SK-N-SH (cell line): Measurements from ENCODE around the gene TGFA. TPM values are rescaled to one million over a fixed set of nuclear protein-coding genes. Genes with fewer than 3 reads are reported as not detected.

Source experiments
- CTCF ChIA-PET: fragments of 300-600, 350-600 bp; formaldehyde crosslinking; extraction: SDS; loops from one replicate; lab custom pipeline; 2021; lab: Yijun Ruan, JAX
- POLR2A ChIA-PET: fragments of 350-600 bp; sonication (Branson Sonifier 250); formaldehyde crosslinking; extraction: SDS; loops from one replicate; lab custom pipeline; 2020; ENCODE audit warnings: antibody characterized with exemption, inconsistent platforms; lab: Yijun Ruan, JAX
- DNase-seq: peaks from one replicate; pipeline ENCODE4 v3.0.0; 2012
- H2AFZ ChIP-seq: fragments of 200-600 bp; sonication (generic); 2 replicates; pipeline ENCODE4 v1.8.1; 2016; ENCODE audit warnings: antibody characterized with exemption, mild to moderate bottlenecking, low read depth
- H3F3A ChIP-seq: fragments of 200-600 bp; sonication (generic); replicated peaks from 2 replicates; pipeline ENCODE3; 2016; ENCODE audit warnings: antibody characterized with exemption, mild to moderate bottlenecking; ENCODE audit not compliant: insufficient read depth
- H3K27ac ChIP-seq, 2 experiments: fragments of 200-500 bp in 1 of 2; fragments of 200-600 bp in 1 of 2; sonication (Bioruptor generic) in 1 of 2; sonication (generic), shearing (Covaris generic) in 1 of 2; 2 replicates each; pipeline versions ENCODE4 v1.5.1 to v1.6.1; 2014 to 2016; ENCODE audit warnings: low read depth in 2 of 2, inconsistent platforms in 1 of 2, low read length in 1 of 2, mild to moderate bottlenecking in 1 of 2, mixed read lengths in 1 of 2
- H3K27me3 ChIP-seq: fragments of 200-600 bp; sonication (generic), shearing (Covaris generic); 2 replicates; pipeline ENCODE4 v1.6.1; 2016; ENCODE audit warnings: mixed run types; ENCODE audit not compliant: insufficient read depth
- H3K36me3 ChIP-seq, 2 experiments: fragments of 200-500 bp in 1 of 2; fragments of 200-600 bp in 1 of 2; sonication (Bioruptor generic) in 1 of 2; sonication (generic) in 1 of 2; replicated peaks in 1 of 2; 2 replicates each; pipeline versions ENCODE3 to v1.5.1; 2014 to 2016; ENCODE audit warnings: low read length in 1 of 2, mild to moderate bottlenecking in 1 of 2; ENCODE audit not compliant: insufficient read depth in 2 of 2, control insufficient read depth in 1 of 2
- H3K4me1 ChIP-seq, 2 experiments: fragments of 200-500 bp in 1 of 2; fragments of 200-600 bp in 1 of 2; sonication (Bioruptor generic) in 1 of 2; sonication (generic), shearing (Covaris generic) in 1 of 2; 2 replicates each; pipeline versions ENCODE4 v1.5.1 to v1.6.1; 2014 to 2016; ENCODE audit warnings: low read depth in 1 of 2, low read length in 1 of 2, mixed run types in 1 of 2; ENCODE audit not compliant: insufficient read depth in 2 of 2, control insufficient read depth in 1 of 2
- H3K4me2 ChIP-seq: fragments of 200-600 bp; sonication (generic), shearing (Covaris generic); 2 replicates; pipeline ENCODE4 v1.6.1; 2017; ENCODE audit warnings: mixed run types
- H3K4me3 ChIP-seq, 2 experiments: fragments of 200-500 bp in 1 of 2; fragments of 200-600 bp in 1 of 2; sonication (Bioruptor generic) in 1 of 2; sonication (generic), shearing (Covaris generic) in 1 of 2; 2 replicates each; pipeline versions ENCODE4 v1.5.1 to v1.8.1; 2014 to 2016; ENCODE audit warnings: low read depth in 2 of 2, inconsistent platforms in 1 of 2, low read length in 1 of 2, mild to moderate bottlenecking in 1 of 2, mixed read lengths in 1 of 2, moderate library complexity in 1 of 2
- H3K79me2 ChIP-seq: fragments of 200-600 bp; sonication (generic); 2 replicates; pipeline ENCODE4 v1.8.1; 2017; ENCODE audit warnings: mild to moderate bottlenecking; ENCODE audit not compliant: insufficient read depth
- H3K9ac ChIP-seq: fragments of 200-600 bp; sonication (generic); 2 replicates; pipeline ENCODE4 v1.6.1; 2017; ENCODE audit warnings: mixed run types
- H3K9me2 ChIP-seq: fragments of 200-600 bp; sonication (generic); 2 replicates; pipeline ENCODE4 v1.6.1; 2017; ENCODE audit warnings: mixed run types
- H3K9me3 ChIP-seq: fragments of 200-600 bp; sonication (generic); 2 replicates; pipeline ENCODE4 v1.6.1; 2017; ENCODE audit warnings: mixed run types, mild to moderate bottlenecking, moderate library complexity
- H4K20me1 ChIP-seq: fragments of 200-600 bp; sonication (generic); 2 replicates; pipeline ENCODE4 v1.6.1; 2017; ENCODE audit warnings: mild to moderate bottlenecking, mixed run types; ENCODE audit not compliant: insufficient read depth
- ELF1 ChIP-seq: IDR thresholded peaks from 2 replicates; pipeline ENCODE4 v1.4.0; 2012
- EP300 ChIP-seq, 2 experiments: IDR thresholded peaks; 2 replicates each; pipeline versions ENCODE4 v1.4.0 to v1.6.1; 2012; ENCODE audit warnings: borderline replicate concordance in 1 of 2, low read depth in 1 of 2, low read length in 1 of 2
- EZH2phosphoT487 ChIP-seq: fragments of 200-600 bp; sonication (generic); IDR thresholded peaks from 2 replicates; pipeline ENCODE4 v1.6.1; 2017; ENCODE audit warnings: low read depth, mixed run types, mild to moderate bottlenecking, antibody characterized with exemption, moderate library complexity, borderline replicate concordance
- FOSL2 ChIP-seq: IDR thresholded peaks from 2 replicates; pipeline ENCODE4 v1.4.0; 2012; ENCODE audit warnings: low read depth, mild to moderate bottlenecking, moderate library complexity, borderline replicate concordance
- FOXJ3 ChIP-seq: sonication (generic); formaldehyde crosslinking; IDR thresholded peaks from 2 replicates; pipeline ENCODE4 v1.5.1; 2020; ENCODE audit warnings: mild to moderate bottlenecking, missing genetic modification reagents
- FOXM1 ChIP-seq: IDR thresholded peaks from 2 replicates; pipeline ENCODE4 v1.4.0; 2012; ENCODE audit warnings: low read depth, mild to moderate bottlenecking
- GABPA ChIP-seq: IDR thresholded peaks from 2 replicates; pipeline ENCODE4 v1.4.0; 2012; ENCODE audit warnings: low read depth, mild to moderate bottlenecking
- GATA2 ChIP-seq: sonication (generic); formaldehyde crosslinking; IDR thresholded peaks from 2 replicates; pipeline ENCODE4 v1.5.0; 2020; ENCODE audit warnings: mild to moderate bottlenecking, missing genetic modification reagents
- IRF3 ChIP-seq: fragments of 150-350 bp; IDR thresholded peaks from 2 replicates; pipeline ENCODE4 v1.6.1; 2016; ENCODE audit warnings: mild to moderate bottlenecking, low read depth, low read length
- NRF1 ChIP-seq: IDR thresholded peaks from 2 replicates; pipeline ENCODE4 v1.6.1; 2012; ENCODE audit warnings: low read depth, mild to moderate bottlenecking, low read length
- RFX5 ChIP-seq: IDR thresholded peaks from 2 replicates; pipeline ENCODE4 v1.6.1; 2012; ENCODE audit warnings: mild to moderate bottlenecking, improper control_type of control experiment, low read length
- RXRA ChIP-seq: IDR thresholded peaks from 2 replicates; pipeline ENCODE4 v1.4.0; 2012; ENCODE audit warnings: low read depth, mild to moderate bottlenecking, borderline replicate concordance
- SIN3A ChIP-seq: IDR thresholded peaks from 2 replicates; pipeline ENCODE4 v1.6.1; 2012; ENCODE audit warnings: low read depth, mild to moderate bottlenecking, low read length, moderate library complexity, borderline replicate concordance
- SMC3 ChIP-seq: IDR thresholded peaks from 2 replicates; pipeline ENCODE4 v1.6.1; 2012; ENCODE audit warnings: low read depth, low read length, improper control_type of control experiment
- TAF1 ChIP-seq: IDR thresholded peaks from 2 replicates; pipeline ENCODE4 v1.6.1; 2012; ENCODE audit warnings: low read depth, mild to moderate bottlenecking, low read length, moderate library complexity, borderline replicate concordance
- USF1 ChIP-seq: IDR thresholded peaks from 2 replicates; pipeline ENCODE4 v1.4.0; 2012; ENCODE audit warnings: low read depth, borderline replicate concordance
- USF2 ChIP-seq: fragments of 150-350 bp; IDR thresholded peaks from 2 replicates; pipeline ENCODE4 v1.6.1; 2017; ENCODE audit warnings: antibody characterized with exemption, low read length, low read depth, borderline replicate concordance
- ZBTB33 ChIP-seq: IDR thresholded peaks from 2 replicates; pipeline ENCODE4 v1.4.0; 2012; ENCODE audit warnings: low read depth, borderline replicate concordance
- WGBS: methylation state at CpG from one replicate; pipeline ENCODE4 v1.1.6; 2017; ENCODE audit warnings: low lambda C conversion rate; 5-methylcytosine and 5-hydroxymethylcytosine counted together
- polyA plus RNA-seq, 3 experiments: library from polyadenylated mRNA; depleted of rRNA; stranded (reverse); fragments of >200 nt; gene quantifications; 2 replicates each; pipeline ENCODE4 v1.2.3, GENCODE V29; 2012
- TF ChIP-seq, protein P1 (sequence below): IDR thresholded peaks from 2 replicates; pipeline ENCODE4 v1.6.1; 2012; ENCODE audit warnings: mild to moderate bottlenecking, low read depth, low read length, moderate library complexity

The TGFA gene
- polyA plus RNA-seq, 1 of the 3 experiments (the other 2 are of a cell fraction) = not detected

DNA sequence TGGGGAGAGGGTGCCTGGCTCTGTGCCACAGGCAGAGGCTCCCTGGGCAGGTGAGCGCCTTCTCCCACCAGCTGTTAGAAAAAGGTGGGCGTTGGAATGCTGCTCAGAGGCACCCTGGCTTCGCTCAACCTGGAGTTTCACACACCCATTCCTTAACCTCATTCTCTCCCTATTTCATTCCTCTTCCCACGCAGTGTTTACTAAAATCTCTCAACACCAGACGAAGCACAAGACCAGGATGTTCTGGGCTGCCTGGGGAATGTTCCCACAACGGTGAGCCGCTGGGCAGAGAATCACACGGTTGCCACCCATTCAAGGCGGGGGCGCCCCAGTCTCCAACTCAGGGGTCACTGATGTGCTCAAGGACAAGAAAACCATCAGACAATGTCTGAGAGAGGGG is 64.5 kb downstream of the TGFA start:
- no peak overlapping the region for H3K27ac ChIP-seq
- H3K4me1 ChIP-seq = peaks cover 0 to 3% of the 10 kb centered on the region in 2 experiments; a peak in 2 of 4 replicates
- no peak overlapping the region for H3K4me2 ChIP-seq
- WGBS = 58% methylated on average over 10 of the region's 10 CpGs
- ChIA-PET CTCF (interaction anchor here (1.4 kb wide), 1 partner anchor 149 kb away, joined by 5 read pairs; no protein-coding TSS in a partner anchor), POLR2A (no interaction called here)
- no peaks in the 10 kb centered on the region for H3K36me3 ChIP-seq
- no peaks in the 10 kb centered on the region for H3K9me3 ChIP-seq
- no peak overlapping the region for H3K4me3 ChIP-seq
- no peak overlapping the region for H2AFZ ChIP-seq
- peaks cover 23% of the 10 kb centered on the region; the same call in 1 of the 2 replicates for H3K27me3 ChIP-seq
- TF ChIP-seq ZBTB33 = no peak
- TF ChIP-seq FOXJ3 (CRISPR knock-in tag) = no peak
- TF ChIP-seq, protein P1, sequence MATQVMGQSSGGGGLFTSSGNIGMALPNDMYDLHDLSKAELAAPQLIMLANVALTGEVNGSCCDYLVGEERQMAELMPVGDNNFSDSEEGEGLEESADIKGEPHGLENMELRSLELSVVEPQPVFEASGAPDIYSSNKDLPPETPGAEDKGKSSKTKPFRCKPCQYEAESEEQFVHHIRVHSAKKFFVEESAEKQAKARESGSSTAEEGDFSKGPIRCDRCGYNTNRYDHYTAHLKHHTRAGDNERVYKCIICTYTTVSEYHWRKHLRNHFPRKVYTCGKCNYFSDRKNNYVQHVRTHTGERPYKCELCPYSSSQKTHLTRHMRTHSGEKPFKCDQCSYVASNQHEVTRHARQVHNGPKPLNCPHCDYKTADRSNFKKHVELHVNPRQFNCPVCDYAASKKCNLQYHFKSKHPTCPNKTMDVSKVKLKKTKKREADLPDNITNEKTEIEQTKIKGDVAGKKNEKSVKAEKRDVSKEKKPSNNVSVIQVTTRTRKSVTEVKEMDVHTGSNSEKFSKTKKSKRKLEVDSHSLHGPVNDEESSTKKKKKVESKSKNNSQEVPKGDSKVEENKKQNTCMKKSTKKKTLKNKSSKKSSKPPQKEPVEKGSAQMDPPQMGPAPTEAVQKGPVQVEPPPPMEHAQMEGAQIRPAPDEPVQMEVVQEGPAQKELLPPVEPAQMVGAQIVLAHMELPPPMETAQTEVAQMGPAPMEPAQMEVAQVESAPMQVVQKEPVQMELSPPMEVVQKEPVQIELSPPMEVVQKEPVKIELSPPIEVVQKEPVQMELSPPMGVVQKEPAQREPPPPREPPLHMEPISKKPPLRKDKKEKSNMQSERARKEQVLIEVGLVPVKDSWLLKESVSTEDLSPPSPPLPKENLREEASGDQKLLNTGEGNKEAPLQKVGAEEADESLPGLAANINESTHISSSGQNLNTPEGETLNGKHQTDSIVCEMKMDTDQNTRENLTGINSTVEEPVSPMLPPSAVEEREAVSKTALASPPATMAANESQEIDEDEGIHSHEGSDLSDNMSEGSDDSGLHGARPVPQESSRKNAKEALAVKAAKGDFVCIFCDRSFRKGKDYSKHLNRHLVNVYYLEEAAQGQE = no peak
- no peak for TF ChIP-seq EP300 (IDR thresholded peaks at IDR 0.05; ENCODE audit: borderline replicate concordance in 1 of 2, low read depth in 1 of 2, low read length in 1 of 2)
- TF ChIP-seq USF1 = no peak
- TF ChIP-seq GATA2 (CRISPR knock-in tag) = no peak
- no peak for TF ChIP-seq FOXM1
- TF ChIP-seq TAF1 = no peak
- no peak for TF ChIP-seq SMC3
- no peak for TF ChIP-seq EZH2phosphoT487
- no peak for TF ChIP-seq USF2
- no peak for TF ChIP-seq NRF1
- TF ChIP-seq GABPA = no peak
- no peak for TF ChIP-seq RFX5
- no peak for TF ChIP-seq ELF1
- TF ChIP-seq RXRA = no peak
- no peak for TF ChIP-seq SIN3A
- TF ChIP-seq IRF3 = no peak
- TF ChIP-seq FOSL2 = no peak
- no peaks in the 10 kb centered on the region for H3K9me2 ChIP-seq
- H4K20me1 ChIP-seq = no peaks in the 10 kb centered on the region
- H3F3A ChIP-seq = no peaks in the 10 kb centered on the region
- no peak overlapping the region for H3K9ac ChIP-seq
- no peaks in the 10 kb centered on the region for H3K79me2 ChIP-seq
- no peak for DNase-seq
